Body of pancreas (tissue), 4 donors: ENCODE results near the gene PPL.

ENCODE experiments used
- POLR2A ChIP-seq, 3 donors: fragments of 450-650 bp; IDR thresholded peaks; one replicate each; pipeline ENCODE4 v1.6.1; 2016; ENCODE audit warnings: antibody characterized with exemption in 3 of 3, mild to moderate bottlenecking in 2 of 3
- TF ChIP-seq, protein P1 (sequence below), 7 experiments: fragments of 450-650 bp in 4 of 7; fragments of 200-600 bp in 3 of 7; sonication (generic) in 3 of 7; IDR thresholded peaks; one replicate each; pipeline ENCODE4 v1.5.1; 2016 to 2019; ENCODE audit warnings: antibody characterized with exemption in 7 of 7

DNA sequence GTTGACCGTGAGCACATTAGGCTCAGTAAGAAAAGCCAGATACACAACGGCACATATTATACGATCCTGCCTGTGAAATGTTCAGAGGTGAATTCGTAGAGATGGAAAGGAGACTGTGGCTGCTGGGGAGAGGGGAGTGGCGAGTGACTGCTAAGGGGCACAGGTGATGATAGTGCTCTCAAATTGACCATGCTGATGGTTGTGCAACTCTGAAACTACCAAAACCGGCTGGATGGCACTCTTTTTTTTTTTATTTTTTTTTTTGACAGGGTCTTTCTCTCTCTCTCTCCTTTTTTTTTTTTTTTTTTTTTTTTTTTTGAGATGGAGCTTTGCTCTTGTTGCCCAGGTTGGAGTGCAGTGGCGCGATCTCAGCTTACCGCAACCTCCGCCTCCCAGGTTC is 13.0 kb upstream of the PPL start:
- TF ChIP-seq, protein P1, sequence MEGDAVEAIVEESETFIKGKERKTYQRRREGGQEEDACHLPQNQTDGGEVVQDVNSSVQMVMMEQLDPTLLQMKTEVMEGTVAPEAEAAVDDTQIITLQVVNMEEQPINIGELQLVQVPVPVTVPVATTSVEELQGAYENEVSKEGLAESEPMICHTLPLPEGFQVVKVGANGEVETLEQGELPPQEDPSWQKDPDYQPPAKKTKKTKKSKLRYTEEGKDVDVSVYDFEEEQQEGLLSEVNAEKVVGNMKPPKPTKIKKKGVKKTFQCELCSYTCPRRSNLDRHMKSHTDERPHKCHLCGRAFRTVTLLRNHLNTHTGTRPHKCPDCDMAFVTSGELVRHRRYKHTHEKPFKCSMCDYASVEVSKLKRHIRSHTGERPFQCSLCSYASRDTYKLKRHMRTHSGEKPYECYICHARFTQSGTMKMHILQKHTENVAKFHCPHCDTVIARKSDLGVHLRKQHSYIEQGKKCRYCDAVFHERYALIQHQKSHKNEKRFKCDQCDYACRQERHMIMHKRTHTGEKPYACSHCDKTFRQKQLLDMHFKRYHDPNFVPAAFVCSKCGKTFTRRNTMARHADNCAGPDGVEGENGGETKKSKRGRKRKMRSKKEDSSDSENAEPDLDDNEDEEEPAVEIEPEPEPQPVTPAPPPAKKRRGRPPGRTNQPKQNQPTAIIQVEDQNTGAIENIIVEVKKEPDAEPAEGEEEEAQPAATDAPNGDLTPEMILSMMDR (IDR thresholded peaks at IDR 0.05), result no peak
- TF ChIP-seq POLR2A (IDR thresholded peaks at IDR 0.05), result no peak
